ENCODE results near the gene THOC6.

The THOC6 gene

GRCh38 chr16:3014971-3015370 lies 8.9 kb upstream of the THOC6 start:
- H3K4me3 ChIP-seq (ENCODE audit: low read length), result no peak overlapping the region
- DNase-seq (ENCODE audit: low read depth), result no peak
- no peak for TF ChIP-seq CTCF (conservative IDR thresholded peaks at IDR 0.05; ENCODE audit: low read depth, low read length)

- H3K4me3 ChIP-seq (ENCODE audit: low read length), result no peak overlapping the region
- no peak for DNase-seq (ENCODE audit: low read depth)
- no peak for TF ChIP-seq CTCF (conservative IDR thresholded peaks at IDR 0.05; ENCODE audit: low read depth, low read length)
Observed at GRCh38 chr16:3015865-3016521, 7.8 kb upstream of the THOC6 start.

GRCh38 chr16:3017344-3017743 lies 6.5 kb upstream of the THOC6 start:
- H3K4me3 ChIP-seq (ENCODE audit: low read length), result no peak overlapping the region
- no peak for TF ChIP-seq CTCF (conservative IDR thresholded peaks at IDR 0.05; ENCODE audit: low read depth, low read length)

GRCh38 chr16:3017794-3018506 lies 5.9 kb upstream of the THOC6 start, which contains the start of gene CLDN6:
TSS of gene CLDN6 (minus strand) at chr16:3018183. CDS start at chr16:3016021, 2,162 bp downstream.
- TF ChIP-seq CTCF (conservative IDR thresholded peaks at IDR 0.05; ENCODE audit: low read depth, low read length), result peak; percentile 56
- DNase-seq (ENCODE audit: low read depth), result peak; percentile 13
- peak within 1 kb of the TSS; percentile 4 for H3K4me3 ChIP-seq (ENCODE audit: low read length)

More at GRCh38 chr16:3017344-3017743, 6.5 kb upstream of the THOC6 start:
- DNase-seq (ENCODE audit: low read depth), result no peak

- DNase-seq (ENCODE audit: low read depth), result peak; percentile 17
- peak overlapping the region; percentile 51 for H3K4me3 ChIP-seq (ENCODE audit: low read length)
- no peak for TF ChIP-seq CTCF (conservative IDR thresholded peaks at IDR 0.05; ENCODE audit: low read depth, low read length)
Observed at GRCh38 chr16:3019594-3020246, 4.1 kb upstream of the THOC6 start.

GRCh38 chr16:3020247-3020603 lies 3.6 kb upstream of the THOC6 start, which contains the start of gene TNFRSF12A:
TSS of gene TNFRSF12A (plus strand) at chr16:3020368. CDS start at chr16:3020398, 30 bp downstream.
- H3K4me3 ChIP-seq (ENCODE audit: low read length), result peak within 1 kb of the TSS; percentile 64
- DNase-seq (ENCODE audit: low read depth), result no peak
- no peak for TF ChIP-seq CTCF (conservative IDR thresholded peaks at IDR 0.05; ENCODE audit: low read depth, low read length)
